H9 (cell line): ENCODE data around the gene SEC61A1. TPM values are rescaled to one million over a fixed set of nuclear protein-coding genes. Genes with fewer than 3 reads are reported as not detected.

ENCODE experiments used
- DNase-seq: peaks from one replicate; pipeline ENCODE4 v3.0.0-alpha.2; 2017
- H2AFZ ChIP-seq: one replicate; pipeline ENCODE4 v1.6.1; 2013; ENCODE audit warnings: mild to moderate bottlenecking, low read length, control low read depth, moderate library complexity
- H2AK5ac ChIP-seq: 2 replicates; pipeline ENCODE4 v1.6.1; 2013; ENCODE audit warnings: low read length, control low read depth, mixed read lengths; ENCODE audit not compliant: insufficient read length
- H2BK120ac ChIP-seq: one replicate; pipeline ENCODE4 v1.6.1; 2013; ENCODE audit warnings: low read depth, mild to moderate bottlenecking, low read length, control low read depth, inconsistent platforms; ENCODE audit not compliant: poor library complexity, severe bottlenecking
- H2BK12ac ChIP-seq: 2 replicates; pipeline ENCODE4 v1.6.1; 2013; ENCODE audit warnings: low read length, control low read depth, mixed read lengths, low read depth; ENCODE audit not compliant: insufficient read length
- H2BK15ac ChIP-seq: 2 replicates; pipeline ENCODE4 v1.6.1; 2013; ENCODE audit warnings: low read depth, low read length, control low read depth
- H2BK20ac ChIP-seq: one replicate; pipeline ENCODE4 v1.6.1; 2013; ENCODE audit warnings: low read depth, mild to moderate bottlenecking, low read length, control low read depth, inconsistent platforms; ENCODE audit not compliant: poor library complexity, severe bottlenecking
- H2BK5ac ChIP-seq: 2 replicates; pipeline ENCODE4 v1.6.1; 2013; ENCODE audit warnings: low read length, control low read depth, mixed read lengths; ENCODE audit not compliant: insufficient read length
- H3K14ac ChIP-seq: 2 replicates; pipeline ENCODE4 v1.6.1; 2013; ENCODE audit warnings: low read length, control low read depth; ENCODE audit not compliant: insufficient read depth
- H3K18ac ChIP-seq: 2 replicates; pipeline ENCODE4 v1.6.1; 2013; ENCODE audit warnings: low read depth, mild to moderate bottlenecking, mixed read lengths, low read length, control low read depth; ENCODE audit not compliant: insufficient read length
- H3K23ac ChIP-seq: 2 replicates; pipeline ENCODE4 v1.6.1; 2013; ENCODE audit warnings: low read length, control low read depth, mixed read lengths, low read depth; ENCODE audit not compliant: insufficient read length
- H3K23me2 ChIP-seq: 2 replicates; pipeline ENCODE4 v1.6.1; 2013; ENCODE audit warnings: low read depth, mild to moderate bottlenecking, mixed read lengths, low read length, control low read depth; ENCODE audit not compliant: insufficient read length, poor library complexity, severe bottlenecking
- H3K27ac ChIP-seq: 2 replicates; pipeline ENCODE4 v1.5.1; 2013; ENCODE audit warnings: low read length, control low read depth, mixed read lengths, low read depth; ENCODE audit not compliant: insufficient read length
- H3K27me3 ChIP-seq: 2 replicates; pipeline ENCODE4 v1.6.1; 2013; ENCODE audit warnings: low read length, control low read depth, inconsistent platforms; ENCODE audit not compliant: insufficient read depth
- H3K4ac ChIP-seq: 2 replicates; pipeline ENCODE4 v1.6.1; 2013; ENCODE audit warnings: low read depth, mild to moderate bottlenecking, control low read depth, inconsistent platforms, low read length, moderate library complexity
- H3K4me1 ChIP-seq: 2 replicates; pipeline ENCODE4 v1.6.1; 2013; ENCODE audit warnings: low read length, control low read depth, inconsistent platforms; ENCODE audit not compliant: insufficient read depth
- H3K4me2 ChIP-seq: 2 replicates; pipeline ENCODE4 v1.6.1; 2013; ENCODE audit warnings: low read length, control low read depth, mixed read lengths; ENCODE audit not compliant: insufficient read length, insufficient read depth
- H3K56ac ChIP-seq: 2 replicates; pipeline ENCODE4 v1.6.1; 2013; ENCODE audit warnings: low read depth, mild to moderate bottlenecking, mixed read lengths, low read length, control low read depth; ENCODE audit not compliant: insufficient read length
- H3K79me1 ChIP-seq: 2 replicates; pipeline ENCODE4 v1.6.1; 2013; ENCODE audit warnings: low read depth, mild to moderate bottlenecking, moderate library complexity, low read length, control low read depth, inconsistent platforms; ENCODE audit not compliant: insufficient read depth, poor library complexity, severe bottlenecking
- H3K79me2 ChIP-seq: 2 replicates; pipeline ENCODE4 v1.6.1; 2013; ENCODE audit warnings: low read length, control low read depth, inconsistent platforms; ENCODE audit not compliant: insufficient read depth
- H3K9ac ChIP-seq: 2 replicates; pipeline ENCODE4 v1.6.1; 2013; ENCODE audit warnings: low read length, control low read depth, mixed read lengths; ENCODE audit not compliant: insufficient read length; ENCODE audit errors: extremely low read depth
- H3K9me3 ChIP-seq: one replicate; pipeline ENCODE4 v1.6.1; 2013; ENCODE audit warnings: low read depth, low read length, inconsistent platforms; ENCODE audit not compliant: control insufficient read depth
- H3T11ph ChIP-seq: one replicate; pipeline ENCODE4 v1.6.1; 2013; ENCODE audit warnings: mild to moderate bottlenecking, low read length, control low read depth, inconsistent platforms
- H4K20me1 ChIP-seq: one replicate; pipeline ENCODE4 v1.6.1; 2013; ENCODE audit not compliant: control insufficient read depth, insufficient read length, insufficient read depth
- H4K5ac ChIP-seq: 2 replicates; pipeline ENCODE4 v1.6.1; 2013; ENCODE audit warnings: low read depth, mild to moderate bottlenecking, mixed read lengths, low read length, control low read depth; ENCODE audit not compliant: insufficient read length
- H4K8ac ChIP-seq: replicated peaks from 2 replicates; pipeline ENCODE4 v1.6.1; 2013; ENCODE audit warnings: low read length, control low read depth, mixed read lengths, low read depth; ENCODE audit not compliant: insufficient read length
- H4K91ac ChIP-seq: 2 replicates; pipeline ENCODE4 v1.6.1; 2013; ENCODE audit warnings: low read depth, mild to moderate bottlenecking, moderate library complexity, mixed read lengths, low read length, control low read depth; ENCODE audit not compliant: insufficient read length
- H3K27ac Mint-ChIP-seq, 3 experiments: 2 replicates in 2 of 3; 3 replicates in 1 of 3; pipeline ENCODE4 v1.8.0; 2020 to 2021; ENCODE audit warnings: mixed read lengths in 3 of 3, mild to moderate bottlenecking in 1 of 3, moderate library complexity in 1 of 3
- H3K27me3 Mint-ChIP-seq: 2 replicates; pipeline ENCODE4 v1.8.0; 2021; ENCODE audit warnings: low read depth, mild to moderate bottlenecking, moderate library complexity, mixed read lengths
- H3K36me3 Mint-ChIP-seq, 3 experiments: 2 replicates in 2 of 3; 3 replicates in 1 of 3; pipeline ENCODE4 v1.8.0; 2020 to 2021; ENCODE audit warnings: low read depth in 3 of 3, mixed read lengths in 3 of 3; ENCODE audit not compliant: insufficient read depth in 1 of 3
- H3K4me1 Mint-ChIP-seq, 2 experiments: 2 replicates each; pipeline ENCODE4 v1.8.0; 2020; ENCODE audit warnings: mixed read lengths in 2 of 2
- H3K4me3 Mint-ChIP-seq, 2 experiments: 2 replicates in 1 of 2; 3 replicates in 1 of 2; pipeline ENCODE4 v1.8.0; 2020 to 2021; ENCODE audit warnings: mild to moderate bottlenecking in 2 of 2, mixed read lengths in 2 of 2, moderate library complexity in 1 of 2
- H3K9me3 Mint-ChIP-seq, 2 experiments: 2 replicates in 1 of 2; 3 replicates in 1 of 2; pipeline ENCODE4 v1.8.0; 2020; ENCODE audit warnings: mild to moderate bottlenecking in 2 of 2, mixed read lengths in 2 of 2, moderate library complexity in 1 of 2
- CTCF ChIP-seq: fragments of 200-600 bp; sonication (generic); conservative IDR thresholded peaks from 3 replicates; pipeline ENCODE4 v1.8.0; 2021; ENCODE audit warnings: antibody characterized with exemption, mild to moderate bottlenecking
- WGBS: extraction: QIAGEN DNeasy Blood & Tissue Kit; methylation state at CpG from one replicate; pipeline ENCODE4 v1.1.7; 2013; ENCODE audit warnings: missing lambda C conversion rate, low lambda C conversion rate, mixed read lengths; ENCODE audit not compliant: insufficient read length; ENCODE audit errors: extremely low coverage; 5-methylcytosine and 5-hydroxymethylcytosine counted together
- total RNA-seq: library from RNA; stranded (reverse); gene quantifications from 2 replicates; pipeline ENCODE4 v1.2.1, GENCODE V29; 2021

The SEC61A1 gene
- total RNA-seq, 1 experiment from 2014 or later: 146 TPM

- H3K23ac ChIP-seq: no peak overlapping the region
- no peak overlapping the region for H4K91ac ChIP-seq
- H2BK20ac ChIP-seq: no peak overlapping the region
- no peaks in the 10 kb centered on the region for H3K23me2 ChIP-seq
- H3K4me1 Mint-ChIP-seq: peaks cover 5% of the 10 kb centered on the region in 2 experiments; a peak in 3 of 4 replicates
- H2AK5ac ChIP-seq: no peak overlapping the region
- no peak overlapping the region for H3K4me3 Mint-ChIP-seq
- H3K56ac ChIP-seq: no peak overlapping the region
- no peak overlapping the region for H3K9ac ChIP-seq
- H3K4ac ChIP-seq: no peak overlapping the region
- H3K14ac ChIP-seq: no peak overlapping the region
- H3K9me3 ChIP-seq: no peaks in the 10 kb centered on the region
- no peak overlapping the region for H3K27ac ChIP-seq
- no peaks in the 10 kb centered on the region for H4K20me1 ChIP-seq
- no peaks in the 10 kb centered on the region for H3K79me1 ChIP-seq
- H3K9me3 Mint-ChIP-seq: no peaks in the 10 kb centered on the region
- no peak overlapping the region for H3K4me2 ChIP-seq
- H4K8ac ChIP-seq: no peak overlapping the region
- H3T11ph ChIP-seq: no peak overlapping the region
- no peak overlapping the region for H3K18ac ChIP-seq
- H3K36me3 Mint-ChIP-seq: peaks cover 55 to 97% (median 87%) of the 10 kb centered on the region in 3 experiments
- WGBS: no CpG with 5 or more reads among the region's 11 CpGs
- no peak overlapping the region for H4K5ac ChIP-seq
- H3K27me3 Mint-ChIP-seq: no peaks in the 10 kb centered on the region
- DNase-seq: no peak
- no peaks in the 10 kb centered on the region for H3K4me1 ChIP-seq
- H3K27ac Mint-ChIP-seq: no peak overlapping the region
- no peak; the same call in 2 of the 3 replicates for TF ChIP-seq CTCF
- no peaks in the 10 kb centered on the region for H3K27me3 ChIP-seq
- no peak overlapping the region for H2BK12ac ChIP-seq
- no peak overlapping the region for H2BK5ac ChIP-seq
- H2BK15ac ChIP-seq: no peak overlapping the region
- H3K79me2 ChIP-seq: no peaks in the 10 kb centered on the region
- H2BK120ac ChIP-seq: no peak overlapping the region
- H2AFZ ChIP-seq: no peak overlapping the region
These were observed 8.5 kb downstream of the SEC61A1 start for GRCh38 chr3:128060473-128061381.
